Right atrium auricular region (tissue), 2 donors: ENCODE results near the gene PXDN. TPM values are rescaled to one million over a fixed set of nuclear protein-coding genes. Genes with fewer than 3 reads are reported as not detected.

Experiments
- DNase-seq: peaks from one replicate; pipeline ENCODE4 v3.0.0-alpha.2; 2019; ENCODE audit warnings: low spot score
- H3K27ac ChIP-seq, 2 donors: fragments of 200-600 bp; sonication (generic); 1 replicate in 1 of 2; 2 replicates in 1 of 2; pipeline ENCODE4 v1.5.1; 2016 to 2019
- H3K27me3 ChIP-seq, 2 donors: fragments of 200-600 bp; sonication (generic); one replicate each; pipeline versions ENCODE4 v1.5.1 to v1.6.0; 2017 to 2019
- H3K36me3 ChIP-seq: fragments of 200-600 bp; sonication (generic); one replicate; pipeline ENCODE4 v1.5.1; 2016
- H3K4me1 ChIP-seq, 2 donors: fragments of 200-600 bp; sonication (generic); one replicate each; pipeline versions ENCODE4 v1.5.1 to v1.6.0; 2017 to 2019
- H3K4me3 ChIP-seq, 2 donors: fragments of 200-600 bp; sonication (generic); 1 replicate in 1 of 2; 2 replicates in 1 of 2; pipeline ENCODE4 v1.5.1; 2017 to 2019; ENCODE audit warnings: mild to moderate bottlenecking in 1 of 2, moderate library complexity in 1 of 2
- H3K9me3 ChIP-seq, 2 donors: fragments of 200-600 bp; sonication (generic); one replicate each; pipeline ENCODE4 v1.5.1; 2019
- total RNA-seq, 2 donors: library from RNA; depleted of rRNA; stranded (reverse); fragments of >200 nt; gene quantifications; one replicate each; pipeline ENCODE4 v1.1.0, GENCODE V29; 2016
- TF ChIP-seq, protein P1 (sequence below), 2 donors: fragments of 200-600 bp; sonication (generic); IDR thresholded peaks; one replicate each; pipeline ENCODE4 v1.5.1; 2019; ENCODE audit warnings: antibody characterized with exemption in 2 of 2

PXDN gene
- total RNA-seq, 2 donors from 2014 or later, result 25.4 to 26.9 TPM

DNA sequence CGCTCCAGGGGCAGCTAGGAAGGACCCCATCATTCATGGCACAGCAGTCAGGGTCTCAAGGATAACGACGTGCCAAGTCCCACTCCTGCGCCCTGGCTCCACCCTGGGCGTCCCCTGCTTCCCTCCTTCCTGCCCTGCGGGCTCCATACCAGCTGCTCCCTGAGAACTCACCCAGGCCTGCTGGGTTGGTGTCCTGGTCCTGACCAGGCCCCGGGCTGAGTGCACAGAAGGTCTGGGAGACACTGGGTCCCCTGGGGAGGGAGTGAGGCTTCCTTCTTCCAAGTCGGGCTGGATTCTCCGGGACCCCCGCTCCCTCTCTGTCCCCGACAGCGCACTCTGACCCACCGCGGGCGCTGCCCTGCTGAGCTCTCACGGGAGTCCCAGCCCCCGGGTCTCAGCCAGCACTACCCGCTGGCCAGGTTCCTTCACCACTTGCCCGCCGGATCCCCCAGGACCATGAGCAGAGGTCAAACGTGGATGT, 160.2 kb downstream of the PXDN start:
- Histone ChIP-seq H3K27me3 (no peaks in the 10 kb centered on the region), H3K4me1 (no peaks in the 10 kb centered on the region), H3K9me3 (no peaks in the 10 kb centered on the region), H3K36me3 (no peaks in the 10 kb centered on the region), H3K4me3 (no peak overlapping the region), H3K27ac (no peak overlapping the region)
- TF ChIP-seq, protein P1, sequence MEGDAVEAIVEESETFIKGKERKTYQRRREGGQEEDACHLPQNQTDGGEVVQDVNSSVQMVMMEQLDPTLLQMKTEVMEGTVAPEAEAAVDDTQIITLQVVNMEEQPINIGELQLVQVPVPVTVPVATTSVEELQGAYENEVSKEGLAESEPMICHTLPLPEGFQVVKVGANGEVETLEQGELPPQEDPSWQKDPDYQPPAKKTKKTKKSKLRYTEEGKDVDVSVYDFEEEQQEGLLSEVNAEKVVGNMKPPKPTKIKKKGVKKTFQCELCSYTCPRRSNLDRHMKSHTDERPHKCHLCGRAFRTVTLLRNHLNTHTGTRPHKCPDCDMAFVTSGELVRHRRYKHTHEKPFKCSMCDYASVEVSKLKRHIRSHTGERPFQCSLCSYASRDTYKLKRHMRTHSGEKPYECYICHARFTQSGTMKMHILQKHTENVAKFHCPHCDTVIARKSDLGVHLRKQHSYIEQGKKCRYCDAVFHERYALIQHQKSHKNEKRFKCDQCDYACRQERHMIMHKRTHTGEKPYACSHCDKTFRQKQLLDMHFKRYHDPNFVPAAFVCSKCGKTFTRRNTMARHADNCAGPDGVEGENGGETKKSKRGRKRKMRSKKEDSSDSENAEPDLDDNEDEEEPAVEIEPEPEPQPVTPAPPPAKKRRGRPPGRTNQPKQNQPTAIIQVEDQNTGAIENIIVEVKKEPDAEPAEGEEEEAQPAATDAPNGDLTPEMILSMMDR (IDR thresholded peaks at IDR 0.05), result no peak
- DNase-seq, result no peak

DNA sequence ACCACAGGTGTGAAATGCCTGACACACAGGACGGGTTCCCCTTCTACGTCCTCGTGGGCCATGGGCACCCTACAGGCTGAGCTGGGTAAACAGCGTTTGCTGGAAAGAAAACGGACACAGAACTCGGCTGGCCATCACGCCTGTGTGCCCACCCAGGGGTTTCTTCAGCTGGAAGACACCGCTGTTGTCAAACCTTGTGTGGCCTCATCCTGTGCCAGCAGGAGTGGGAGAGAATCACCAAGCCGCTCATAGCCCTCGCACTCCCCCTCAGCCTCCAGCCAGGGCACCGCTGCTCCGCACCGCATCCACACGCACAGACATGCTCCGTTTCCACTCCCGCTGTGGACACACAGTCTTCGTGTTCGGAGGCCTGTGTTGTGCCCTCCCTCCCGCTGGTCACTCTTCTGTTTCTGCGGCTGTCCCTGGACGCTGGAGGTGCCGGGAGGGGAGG, 161.4 kb downstream of the PXDN start:
- Histone ChIP-seq H3K36me3 (no peaks in the 10 kb centered on the region), H3K27ac (no peak overlapping the region), H3K9me3 (no peaks in the 10 kb centered on the region), H3K4me3 (no peak overlapping the region), H3K27me3 (no peaks in the 10 kb centered on the region), H3K4me1 (no peaks in the 10 kb centered on the region)
- TF ChIP-seq, protein P1 (IDR thresholded peaks at IDR 0.05), result no peak
- DNase-seq, result no peak

DNA sequence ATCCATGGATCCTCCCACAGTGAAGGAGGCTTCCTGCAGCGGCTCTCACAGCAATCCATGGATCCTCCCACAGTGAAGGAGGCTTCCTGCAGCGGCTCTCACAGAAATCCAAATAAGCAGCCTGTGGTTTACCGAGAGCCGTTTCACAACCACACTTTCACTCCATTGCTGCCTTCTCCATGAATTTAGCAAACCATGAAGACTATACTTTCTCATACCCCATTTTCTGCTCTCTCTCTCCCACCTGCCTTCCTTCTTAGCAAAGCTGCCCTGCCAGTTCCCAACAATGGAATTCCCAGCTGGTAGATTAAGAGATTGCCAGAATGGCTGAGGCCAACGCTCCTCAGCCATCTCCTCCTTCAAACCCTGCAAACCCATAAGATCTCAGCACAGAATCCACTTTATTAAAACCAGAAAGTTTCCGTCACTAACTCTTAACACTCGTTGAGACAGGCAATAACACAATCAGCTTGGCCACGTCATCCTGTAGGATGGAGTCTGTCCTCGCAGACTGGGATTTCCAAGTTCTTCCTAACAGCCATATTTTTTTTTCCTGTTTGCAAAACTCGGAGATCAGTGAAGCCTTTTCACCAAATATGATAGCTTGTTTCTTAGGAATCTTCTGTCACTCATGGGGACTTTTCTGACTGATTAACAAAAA, 162.2 kb downstream of the PXDN start:
- H3K36me3 ChIP-seq, result no peaks in the 10 kb centered on the region
- H3K4me3 ChIP-seq, result no peak overlapping the region
- no peaks in the 10 kb centered on the region for H3K27me3 ChIP-seq
- TF ChIP-seq, protein P1 (IDR thresholded peaks at IDR 0.05), result no peak
- H3K9me3 ChIP-seq, result no peaks in the 10 kb centered on the region
- no peaks in the 10 kb centered on the region for H3K4me1 ChIP-seq
- H3K27ac ChIP-seq, result no peak overlapping the region
- no peak for DNase-seq
